GM12878 (cell line): Measurements from ENCODE around the gene KCTD19. TPM values are rescaled to one million over a fixed set of nuclear protein-coding genes. Genes with fewer than 3 reads are reported as not detected.

Source experiments
- BACH1 ChIP-seq: fragments of 450-650 bp; IDR thresholded peaks from 2 replicates; pipeline ENCODE4 v1.6.1; 2017; ENCODE audit warnings: mild to moderate bottlenecking, borderline replicate concordance
- ZZZ3 ChIP-seq: IDR thresholded peaks from 2 replicates; pipeline ENCODE4 v1.6.1; 2011; ENCODE audit warnings: low read depth; ENCODE audit not compliant: control insufficient read depth, insufficient read length
- polyA plus RNA-seq, 11 experiments: library from polyadenylated mRNA; depleted of rRNA in 4 of 11; unstranded in 6 of 11; stranded (reverse) in 5 of 11; fragments of >200 nt; fragmentation: Nextera tagmentation in 4 of 11; fragmentation: Illumina TruSeq in 1 of 11; extraction: Ambion mirVana in 4 of 11; extraction: Trizol in 1 of 11; gene quantifications; 1 replicate in 1 of 11; 2 replicates in 10 of 11; pipeline versions ENCODE4 v1.2.1 to v1.2.3, GENCODE V29; 2011 to 2016; ENCODE audit warnings: inconsistent platforms in 2 of 11, missing spikeins in 2 of 11, low read depth in 1 of 11
- total RNA-seq, 4 experiments: library from RNA; depleted of rRNA in 3 of 4; stranded (reverse); fragments of >200 nt in 3 of 4; fragmentation: Illumina TruSeq in 1 of 4; extraction: Trizol in 1 of 4; gene quantifications; 2 replicates each; pipeline versions ENCODE4 v1.2.1 to v1.2.3, GENCODE V29; 2013 to 2021
- TF ChIP-seq, protein P1 (sequence below): fragments of 450-650 bp; formaldehyde crosslinking; IDR thresholded peaks from 2 replicates; pipeline ENCODE4 v1.4.0; 2022; ENCODE audit warnings: mild to moderate bottlenecking, moderate library complexity
- TF ChIP-seq, protein P2 (sequence below): fragments of 450-650 bp; IDR thresholded peaks from 2 replicates; pipeline ENCODE4 v1.6.1; 2017; ENCODE audit warnings: mild to moderate bottlenecking
- TF ChIP-seq, protein P3 (sequence below): IDR thresholded peaks from 2 replicates; pipeline ENCODE4 v1.6.1; 2011; ENCODE audit warnings: borderline replicate concordance, low read depth, mild to moderate bottlenecking, moderate library complexity, mixed read lengths, low read length; ENCODE audit not compliant: insufficient read depth; ENCODE audit errors: extremely low read length
- TF ChIP-seq, protein P4 (sequence below): IDR thresholded peaks from 2 replicates; pipeline ENCODE4 v1.6.1; 2011; ENCODE audit warnings: low read depth, low read length, improper control_type of control experiment, borderline replicate concordance

KCTD19 gene
- total and polyA plus RNA-seq, 10 of the 15 experiments (the other 5 are each of a cell fraction or from before 2014, with no cell fraction given): 1.6 to 8.9 (median 3.9) TPM

DNA sequence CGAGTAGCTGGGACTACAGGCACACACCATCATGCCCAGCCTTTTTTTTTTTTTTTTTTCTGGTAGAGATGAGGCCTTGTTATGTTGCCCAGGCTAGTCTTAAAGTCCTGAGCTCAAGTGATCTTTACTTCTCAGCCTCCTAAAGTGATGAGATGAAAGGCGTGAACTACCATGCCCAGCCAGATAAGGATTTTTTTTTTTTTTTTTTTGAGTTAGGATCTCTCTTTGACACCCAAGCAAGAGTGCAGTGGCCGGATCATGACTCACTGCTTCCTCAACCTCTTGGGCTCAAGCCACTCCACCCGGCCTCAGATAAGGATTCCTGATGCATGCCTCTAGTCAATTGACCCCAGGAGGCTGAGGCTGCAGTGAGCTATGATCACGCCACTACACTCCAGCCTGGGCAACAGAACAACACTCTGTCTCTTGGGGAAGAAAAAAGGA is 58.4 kb downstream of the KCTD19 start (continued):
- TF ChIP-seq, protein P1, sequence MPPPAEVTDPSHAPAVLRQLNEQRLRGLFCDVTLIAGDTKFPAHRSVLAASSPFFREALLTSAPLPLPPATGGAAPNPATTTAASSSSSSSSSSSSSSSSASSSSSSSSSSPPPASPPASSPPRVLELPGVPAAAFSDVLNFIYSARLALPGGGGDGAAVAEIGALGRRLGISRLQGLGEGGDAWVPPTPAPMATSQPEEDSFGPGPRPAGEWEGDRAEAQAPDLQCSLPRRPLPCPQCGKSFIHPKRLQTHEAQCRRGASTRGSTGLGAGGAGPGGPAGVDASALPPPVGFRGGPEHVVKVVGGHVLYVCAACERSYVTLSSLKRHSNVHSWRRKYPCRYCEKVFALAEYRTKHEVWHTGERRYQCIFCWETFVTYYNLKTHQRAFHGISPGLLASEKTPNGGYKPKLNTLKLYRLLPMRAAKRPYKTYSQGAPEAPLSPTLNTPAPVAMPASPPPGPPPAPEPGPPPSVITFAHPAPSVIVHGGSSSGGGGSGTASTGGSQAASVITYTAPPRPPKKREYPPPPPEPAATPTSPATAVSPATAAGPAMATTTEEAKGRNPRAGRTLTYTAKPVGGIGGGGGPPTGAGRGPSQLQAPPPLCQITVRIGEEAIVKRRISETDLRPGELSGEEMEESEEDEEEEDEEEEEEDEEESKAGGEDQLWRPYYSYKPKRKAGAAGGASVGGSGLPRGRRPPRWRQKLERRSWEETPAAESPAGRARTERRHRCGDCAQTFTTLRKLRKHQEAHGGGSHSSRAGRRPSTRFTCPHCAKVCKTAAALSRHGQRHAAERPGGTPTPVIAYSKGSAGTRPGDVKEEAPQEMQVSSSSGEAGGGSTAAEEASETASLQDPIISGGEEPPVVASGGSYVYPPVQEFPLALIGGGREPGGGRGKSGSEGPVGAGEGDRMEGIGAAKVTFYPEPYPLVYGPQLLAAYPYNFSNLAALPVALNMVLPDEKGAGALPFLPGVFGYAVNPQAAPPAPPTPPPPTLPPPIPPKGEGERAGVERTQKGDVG (CRISPR knock-in tag): no peak
- TF ChIP-seq, protein P2, sequence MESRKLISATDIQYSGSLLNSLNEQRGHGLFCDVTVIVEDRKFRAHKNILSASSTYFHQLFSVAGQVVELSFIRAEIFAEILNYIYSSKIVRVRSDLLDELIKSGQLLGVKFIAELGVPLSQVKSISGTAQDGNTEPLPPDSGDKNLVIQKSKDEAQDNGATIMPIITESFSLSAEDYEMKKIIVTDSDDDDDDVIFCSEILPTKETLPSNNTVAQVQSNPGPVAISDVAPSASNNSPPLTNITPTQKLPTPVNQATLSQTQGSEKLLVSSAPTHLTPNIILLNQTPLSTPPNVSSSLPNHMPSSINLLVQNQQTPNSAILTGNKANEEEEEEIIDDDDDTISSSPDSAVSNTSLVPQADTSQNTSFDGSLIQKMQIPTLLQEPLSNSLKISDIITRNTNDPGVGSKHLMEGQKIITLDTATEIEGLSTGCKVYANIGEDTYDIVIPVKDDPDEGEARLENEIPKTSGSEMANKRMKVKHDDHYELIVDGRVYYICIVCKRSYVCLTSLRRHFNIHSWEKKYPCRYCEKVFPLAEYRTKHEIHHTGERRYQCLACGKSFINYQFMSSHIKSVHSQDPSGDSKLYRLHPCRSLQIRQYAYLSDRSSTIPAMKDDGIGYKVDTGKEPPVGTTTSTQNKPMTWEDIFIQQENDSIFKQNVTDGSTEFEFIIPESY: no peak
- TF ChIP-seq ZZZ3 (no peak), BACH1 (no peak)
- TF ChIP-seq, protein P3, sequence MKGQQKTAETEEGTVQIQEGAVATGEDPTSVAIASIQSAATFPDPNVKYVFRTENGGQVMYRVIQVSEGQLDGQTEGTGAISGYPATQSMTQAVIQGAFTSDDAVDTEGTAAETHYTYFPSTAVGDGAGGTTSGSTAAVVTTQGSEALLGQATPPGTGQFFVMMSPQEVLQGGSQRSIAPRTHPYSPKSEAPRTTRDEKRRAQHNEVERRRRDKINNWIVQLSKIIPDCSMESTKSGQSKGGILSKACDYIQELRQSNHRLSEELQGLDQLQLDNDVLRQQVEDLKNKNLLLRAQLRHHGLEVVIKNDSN: no peak
- TF ChIP-seq, protein P4, sequence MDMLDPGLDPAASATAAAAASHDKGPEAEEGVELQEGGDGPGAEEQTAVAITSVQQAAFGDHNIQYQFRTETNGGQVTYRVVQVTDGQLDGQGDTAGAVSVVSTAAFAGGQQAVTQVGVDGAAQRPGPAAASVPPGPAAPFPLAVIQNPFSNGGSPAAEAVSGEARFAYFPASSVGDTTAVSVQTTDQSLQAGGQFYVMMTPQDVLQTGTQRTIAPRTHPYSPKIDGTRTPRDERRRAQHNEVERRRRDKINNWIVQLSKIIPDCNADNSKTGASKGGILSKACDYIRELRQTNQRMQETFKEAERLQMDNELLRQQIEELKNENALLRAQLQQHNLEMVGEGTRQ: no peak
